Stimulated activated naive CD4-positive, alpha-beta T cell (primary cell): ENCODE measurements around the gene RFXAP.

Experiments
- DNase-seq, 6 experiments: peaks; one replicate each; lab custom pipeline; 2025; lab: John Stamatoyannopoulos, UW

RFXAP gene

DNA sequence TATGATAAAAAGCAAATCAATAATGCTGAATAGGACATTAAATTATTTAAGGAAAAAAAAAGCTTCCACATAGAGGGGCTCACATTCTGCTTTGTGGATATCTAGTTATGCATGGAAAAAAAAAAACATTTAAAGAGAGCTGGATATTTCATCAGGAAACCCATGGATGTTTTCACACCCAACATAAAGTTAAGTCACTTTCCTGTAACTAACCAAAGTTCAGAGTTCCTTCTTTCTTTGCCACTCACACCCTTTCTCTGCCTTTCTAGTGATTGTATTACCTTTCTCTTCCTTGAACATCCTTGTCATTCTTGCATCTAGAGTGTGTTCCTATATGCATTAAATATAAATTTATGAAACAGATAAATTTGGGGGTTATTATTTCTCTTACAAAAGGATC lies 47.2 kb downstream of the RFXAP start:
- no peak for DNase-seq

DNA sequence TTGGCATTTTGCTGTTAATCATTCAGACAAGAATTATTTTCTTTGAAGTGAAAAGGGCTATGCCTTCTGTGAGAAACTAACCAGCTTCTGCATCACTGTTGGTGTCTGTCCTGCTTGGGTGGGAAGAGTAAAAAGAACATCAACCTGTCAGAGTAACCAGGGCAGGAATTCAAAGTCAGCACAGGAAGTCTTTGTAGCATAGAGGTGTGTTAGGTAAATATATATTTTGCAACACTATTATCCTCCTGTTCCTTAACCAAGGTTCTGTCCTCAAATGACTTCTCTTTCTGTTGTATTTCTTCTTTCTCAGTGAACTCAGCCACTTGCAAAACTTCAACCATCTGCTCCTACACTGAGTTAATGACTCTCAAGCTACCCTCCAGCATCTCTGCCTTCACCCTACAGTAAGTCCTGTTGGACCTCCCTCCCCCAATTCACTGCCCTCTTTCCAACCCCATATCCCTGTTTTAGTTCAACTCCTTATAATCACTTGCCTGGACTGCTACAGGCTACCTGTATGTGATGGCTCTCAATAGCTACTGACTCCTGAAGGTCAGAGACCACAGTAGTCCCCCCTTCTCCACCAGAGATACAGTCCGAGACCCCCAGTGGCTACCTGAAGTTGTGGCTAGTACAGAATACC lies 51.1 kb downstream of the RFXAP start:
- no peak for DNase-seq

DNA sequence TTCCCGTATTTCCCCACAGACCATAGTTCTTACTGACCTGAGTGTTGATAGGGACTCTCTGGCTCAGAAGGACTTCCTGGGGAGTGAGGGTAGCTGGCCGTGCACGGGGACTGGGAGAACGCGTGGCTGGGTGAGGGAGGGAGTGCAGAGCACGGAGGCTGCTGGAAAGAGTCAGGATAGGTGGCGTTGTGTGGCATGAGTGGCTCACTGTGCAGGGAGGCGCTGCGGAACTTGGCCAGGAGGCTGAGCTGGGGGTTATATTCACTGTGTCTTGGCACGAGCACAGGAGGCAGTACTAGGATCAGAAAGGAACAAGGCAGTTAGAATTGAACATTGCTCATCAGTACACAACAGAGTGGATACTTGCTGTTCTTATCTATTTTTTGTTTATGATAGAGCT lies 53.6 kb downstream of the RFXAP start:
- DNase-seq: no peak

DNA sequence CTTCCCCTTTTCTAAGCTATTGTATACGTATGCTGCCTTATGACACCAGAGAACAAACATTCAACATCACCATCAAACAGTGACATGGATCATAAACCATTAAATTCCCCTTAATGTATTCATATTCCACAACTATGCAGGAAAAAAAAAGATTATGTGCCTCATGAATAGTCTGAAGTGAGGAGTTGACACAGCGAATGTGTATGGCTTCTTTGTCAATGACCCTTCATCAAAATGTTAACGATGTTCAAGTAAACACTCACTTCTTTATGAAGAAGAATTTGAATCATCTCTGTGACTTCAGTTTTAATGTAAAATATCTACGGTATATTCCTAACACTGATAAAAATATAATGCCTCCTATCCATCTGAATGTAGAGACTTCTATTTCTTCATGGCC lies 56.4 kb downstream of the RFXAP start:
- no peak for DNase-seq

DNA sequence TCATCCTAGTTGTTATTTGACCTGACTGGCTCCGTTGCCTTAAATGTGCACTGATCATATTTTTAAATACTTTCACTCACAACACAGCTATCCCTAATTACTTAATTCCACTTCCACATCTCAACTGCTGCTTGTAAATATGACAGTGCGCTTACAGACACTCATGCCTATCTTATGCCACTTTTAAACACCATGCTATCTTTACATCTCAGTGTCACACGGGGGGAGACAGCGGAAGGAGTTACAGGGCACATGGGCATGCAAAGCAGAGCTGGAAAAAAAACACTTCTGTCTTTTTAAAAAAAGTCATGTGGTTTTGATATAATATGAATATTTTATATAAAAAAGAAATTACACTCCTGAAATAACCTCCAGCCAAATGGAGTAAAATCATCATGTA lies 56.9 kb downstream of the RFXAP start:
- no peak for DNase-seq
